ENCODE data around the gene TRIP4. TPM values are rescaled to one million over a fixed set of nuclear protein-coding genes. Genes with fewer than 3 reads are reported as not detected.

Gene TRIP4
- total and polyA plus RNA-seq, 9 of the 15 experiments (the other 6 are each of a cell fraction or from before 2014, with no cell fraction given): 7.6 to 23.3 (median 16.7) TPM

- TF ChIP-seq ETS1 (conservative IDR thresholded peaks at IDR 0.05; ENCODE audit: control insufficient read depth, low read depth, low read length) (0 out of 2 replicates have a peak, but pooled peaks have one; percentile 45), FIP1L1 (IDR thresholded peaks at IDR 0.05; ENCODE audit: low read depth, low read length, poor library complexity, severe bottlenecking) (peak; percentile 87), YBX1 (IDR thresholded peaks at IDR 0.05) (no peak), ARNT (IDR thresholded peaks at IDR 0.05) (no peak; a peak in 2 of 4 replicates), NFYB (IDR thresholded peaks at IDR 0.05; ENCODE audit: extremely low read depth, insufficient read length) (no peak), ZZZ3 (IDR thresholded peaks at IDR 0.05) (no peak), RCOR1 (IDR thresholded peaks at IDR 0.05; ENCODE audit: borderline replicate concordance in 1 of 2, low read depth in 2 of 2, low read length in 2 of 2) (peak; percentile 73 to 91; a peak in 3 of 4 replicates), ZNF224 (CRISPR knock-in tag; IDR thresholded peaks at IDR 0.05) (no peak), TEAD1 (CRISPR knock-in tag; IDR thresholded peaks at IDR 0.05) (peak; percentile 90 to 98), FOXA3 (CRISPR knock-in tag; conservative IDR thresholded peaks at IDR 0.05 in 1 of 2, IDR thresholded peaks at IDR 0.05 in 1 of 2) (no peak), CBX1 (IDR thresholded peaks at IDR 0.05; ENCODE audit: low read depth) (peak; percentile 90; the same call in 1 of the 2 replicates), ZNF282 (CRISPR knock-in tag; IDR thresholded peaks at IDR 0.05) (0 out of 2 replicates have a peak, but pooled peaks have one; percentile 63), RREB1 (CRISPR knock-in tag; IDR thresholded peaks at IDR 0.05) (peak; percentile 94), SLC30A9 (CRISPR knock-in tag; IDR thresholded peaks at IDR 0.05) (no peak), POLR2AphosphoS2 (IDR thresholded peaks at IDR 0.05; ENCODE audit: low read length) (no peak), PURB (CRISPR knock-in tag; IDR thresholded peaks at IDR 0.05; ENCODE audit: low read depth) (no peak), NFIX (CRISPR knock-in tag; IDR thresholded peaks at IDR 0.05; ENCODE audit: low read depth) (no peak), IFI16 (CRISPR knock-in tag; IDR thresholded peaks at IDR 0.05) (no peak), HDAC8 (tag; IDR thresholded peaks at IDR 0.05) (peak; percentile 70; the same call in 1 of the 2 replicates), CTBP1 (IDR thresholded peaks at IDR 0.05; ENCODE audit: borderline replicate concordance) (peak; percentile 81), ZNF134 (CRISPR knock-in tag; conservative IDR thresholded peaks at IDR 0.05) (no peak)
- TF ChIP-seq, protein P1, sequence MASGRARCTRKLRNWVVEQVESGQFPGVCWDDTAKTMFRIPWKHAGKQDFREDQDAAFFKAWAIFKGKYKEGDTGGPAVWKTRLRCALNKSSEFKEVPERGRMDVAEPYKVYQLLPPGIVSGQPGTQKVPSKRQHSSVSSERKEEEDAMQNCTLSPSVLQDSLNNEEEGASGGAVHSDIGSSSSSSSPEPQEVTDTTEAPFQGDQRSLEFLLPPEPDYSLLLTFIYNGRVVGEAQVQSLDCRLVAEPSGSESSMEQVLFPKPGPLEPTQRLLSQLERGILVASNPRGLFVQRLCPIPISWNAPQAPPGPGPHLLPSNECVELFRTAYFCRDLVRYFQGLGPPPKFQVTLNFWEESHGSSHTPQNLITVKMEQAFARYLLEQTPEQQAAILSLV (tag; IDR thresholded peaks at IDR 0.05): no peak
Measured at GRCh38 chr15:64460206-64460723, 72.6 kb downstream of the TRIP4 start, which contains the start of gene ZNF609 (continued).

All from K562 (cell line).